ENCODE results near the gene WSB1. TPM values are rescaled to one million over a fixed set of nuclear protein-coding genes. Genes with fewer than 3 reads are reported as not detected.

Gene WSB1
- polyA plus RNA-seq, 2 of the 4 experiments (the other 2 are of a cell fraction): 46.0 to 111 TPM

- H3K4me1 ChIP-seq: peaks cover 41% of the 10 kb centered on the region
- DNase-seq (ENCODE audit: low read depth in 1 of 2, low spot score in 1 of 2) (no peak), FAIRE-seq (no peak), ATAC-seq (no peak)
- ChIA-PET POLR2A (no interaction called here), CTCF (interaction anchor here (0.9 to 18.1 kb wide), 4 partner anchors 9 to 99 kb away, joined by 3 to 306 read pairs (median 52); no protein-coding TSS in a partner anchor)
- H3K4me2 ChIP-seq: no peak overlapping the region
- H3K4me3 ChIP-seq: no peak overlapping the region
- H3K27ac ChIP-seq: no peak overlapping the region
- TF ChIP-seq KDM1A (IDR thresholded peaks at IDR 0.05; ENCODE audit: low read depth) (no peak), POLR2A (IDR thresholded peaks at IDR 0.05; ENCODE audit: low read length) (0 out of 2 replicates have a peak, but pooled peaks have one; percentile 5)
- no peaks in the 10 kb centered on the region for H3K9me3 ChIP-seq
- WGBS (ENCODE audit: missing lambda C conversion rate): 91% methylated on average over 3 of the region's 3 CpGs
These were observed 42.3 kb downstream of the WSB1 start for GRCh38 chr17:27336184-27336583.

GRCh38 chr17:27338536-27338985 lies 44.6 kb downstream of the WSB1 start:
- ATAC-seq: no peak
- no peak overlapping the region for H3K4me3 ChIP-seq
- CTCF ChIA-PET: interaction anchor here (0.7 to 18.1 kb wide), 7 partner anchors 9 to 418 kb away, joined by 3 to 306 read pairs (median 3); no protein-coding TSS in a partner anchor
- POLR2A ChIA-PET: no interaction called here
- no peak for TF ChIP-seq BHLHE40 (IDR thresholded peaks at IDR 0.05; ENCODE audit: low read depth, low read length)
- no peak for TF ChIP-seq SMC3 (IDR thresholded peaks at IDR 0.05)
- TF ChIP-seq CBX8 (IDR thresholded peaks at IDR 0.05): no peak
- no peak for TF ChIP-seq EP300 (IDR thresholded peaks at IDR 0.05)
- TF ChIP-seq RFX5 (IDR thresholded peaks at IDR 0.05): no peak
- no peak for TF ChIP-seq JUN (IDR thresholded peaks at IDR 0.05)
- no peak for TF ChIP-seq HOXA7 (CRISPR knock-in tag; IDR thresholded peaks at IDR 0.05)
- TF ChIP-seq MYC (IDR thresholded peaks at IDR 0.05; ENCODE audit: borderline replicate concordance, low read length): no peak
- TF ChIP-seq RNF2 (IDR thresholded peaks at IDR 0.05; ENCODE audit: borderline replicate concordance, low read depth): no peak
- TF ChIP-seq, protein P1, sequence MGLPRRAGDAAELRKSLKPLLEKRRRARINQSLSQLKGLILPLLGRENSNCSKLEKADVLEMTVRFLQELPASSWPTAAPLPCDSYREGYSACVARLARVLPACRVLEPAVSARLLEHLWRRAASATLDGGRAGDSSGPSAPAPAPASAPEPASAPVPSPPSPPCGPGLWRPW (IDR thresholded peaks at IDR 0.05): no peak
- no peak for TF ChIP-seq EHF (CRISPR knock-in tag; IDR thresholded peaks at IDR 0.05)
- no peak for TF ChIP-seq GATA3 (IDR thresholded peaks at IDR 0.05; ENCODE audit: borderline replicate concordance)
- no peak for TF ChIP-seq RCOR1 (IDR thresholded peaks at IDR 0.05; ENCODE audit: low read depth, low read length)
- no peak for TF ChIP-seq RAD21 (conservative IDR thresholded peaks at IDR 0.05 in 1 of 2, IDR thresholded peaks at IDR 0.05 in 1 of 2)
- TF ChIP-seq POLR2A (IDR thresholded peaks at IDR 0.05; ENCODE audit: low read length): no peak
- TF ChIP-seq E2F6 (IDR thresholded peaks at IDR 0.05; ENCODE audit: borderline replicate concordance, low read depth): no peak
- TF ChIP-seq, protein P2, sequence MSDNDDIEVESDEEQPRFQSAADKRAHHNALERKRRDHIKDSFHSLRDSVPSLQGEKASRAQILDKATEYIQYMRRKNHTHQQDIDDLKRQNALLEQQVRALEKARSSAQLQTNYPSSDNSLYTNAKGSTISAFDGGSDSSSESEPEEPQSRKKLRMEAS (IDR thresholded peaks at IDR 0.05): no peak
- TF ChIP-seq MAFK (IDR thresholded peaks at IDR 0.05; ENCODE audit: partially characterized antibody): no peak
- TF ChIP-seq RARB (CRISPR knock-in tag; IDR thresholded peaks at IDR 0.05): no peak
- TF ChIP-seq HDAC2 (IDR thresholded peaks at IDR 0.05): no peak
- H3K9me3 ChIP-seq: no peaks in the 10 kb centered on the region
- FAIRE-seq: no peak
- peaks cover 27% of the 10 kb centered on the region for H3K4me1 ChIP-seq
- WGBS (ENCODE audit: missing lambda C conversion rate): 86% methylated on average over 9 of the region's 9 CpGs
- H3K27ac ChIP-seq: no peak overlapping the region
- H3K4me2 ChIP-seq: no peak overlapping the region
- no peak for DNase-seq (ENCODE audit: low read depth in 1 of 2, low spot score in 1 of 2)

DNA sequence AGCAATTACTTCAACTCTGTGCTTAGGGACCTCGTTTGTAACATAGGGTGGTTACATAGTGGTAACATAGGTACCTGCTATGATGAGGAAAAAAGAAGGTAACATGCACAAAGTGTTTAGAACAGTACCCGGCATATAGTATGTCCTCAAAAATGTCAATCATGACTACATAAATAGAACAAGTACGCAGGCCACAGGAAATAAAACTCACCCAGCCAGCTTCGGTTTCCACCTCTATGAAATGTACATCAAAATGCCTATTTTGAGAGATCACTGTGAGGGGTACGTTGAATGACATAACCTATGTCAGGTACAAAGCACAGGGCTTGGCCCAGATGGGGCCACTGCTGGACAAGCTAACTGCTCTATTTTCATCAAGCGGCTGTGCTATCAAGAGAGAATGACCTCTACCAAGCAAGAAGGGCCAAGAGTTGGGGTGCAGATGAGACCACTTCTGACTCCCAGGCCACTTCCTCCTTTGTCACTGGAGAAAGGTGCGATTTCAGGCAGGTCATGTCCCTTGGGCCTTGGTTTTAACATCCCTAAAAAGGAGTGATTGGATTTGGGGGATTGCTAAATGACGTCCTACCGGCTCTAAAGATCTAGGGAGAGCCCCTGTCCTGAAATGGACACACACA lies 45.4 kb downstream of the WSB1 start:
- no peak overlapping the region for H3K4me3 ChIP-seq
- ChIA-PET POLR2A (interaction anchor here (1.4 kb wide), 1 partner anchor 45 kb away, joined by 4 read pairs; no protein-coding TSS in a partner anchor), CTCF (interaction anchor here (0.9 to 18.1 kb wide), 8 partner anchors 8 to 417 kb away, joined by 3 to 306 read pairs (median 4); no protein-coding TSS in a partner anchor)
- no peak for DNase-seq (ENCODE audit: low read depth in 1 of 2, low spot score in 1 of 2)
- TF ChIP-seq JUN (IDR thresholded peaks at IDR 0.05) (no peak), CEBPB (IDR thresholded peaks at IDR 0.05) (no peak), HDAC2 (IDR thresholded peaks at IDR 0.05) (no peak), KDM5A (IDR thresholded peaks at IDR 0.05) (no peak), EHF (CRISPR knock-in tag; IDR thresholded peaks at IDR 0.05) (no peak)
- TF ChIP-seq, protein P1 (IDR thresholded peaks at IDR 0.05): no peak
- 92% methylated on average over 9 of the region's 9 CpGs for WGBS (ENCODE audit: missing lambda C conversion rate)
- peak overlapping the region; percentile 52; the same call in 2 of the 3 replicates for H3K4me2 ChIP-seq
- peak overlapping the region in 1 of 2 experiments; percentile 66; a peak in 3 of 6 replicates for H3K27ac ChIP-seq
- peaks cover 20% of the 10 kb centered on the region for H3K4me1 ChIP-seq
- no peak for ATAC-seq
- no peaks in the 10 kb centered on the region for H3K9me3 ChIP-seq
- no peak for FAIRE-seq
